HG02870 (cell line): ENCODE measurements around the gene VAMP1.
A peak's percentile ranks its signal among the peaks of the same experiment; 100 is the strongest.
"Not testable (repeated sequence)": the region's sequence is repeated elsewhere in the genome, so short reads cannot be mapped to it uniquely, and the experiment has no call there.

ENCODE experiments used
- ATAC-seq: cut with Tn5 transposase; IDR thresholded peaks from one replicate; pipeline ENCODE4 v1.9.1; 2021; ENCODE audit warnings: mild to moderate bottlenecking, moderate library complexity; ENCODE audit not compliant: unreplicated experiment

The VAMP1 gene

DNA sequence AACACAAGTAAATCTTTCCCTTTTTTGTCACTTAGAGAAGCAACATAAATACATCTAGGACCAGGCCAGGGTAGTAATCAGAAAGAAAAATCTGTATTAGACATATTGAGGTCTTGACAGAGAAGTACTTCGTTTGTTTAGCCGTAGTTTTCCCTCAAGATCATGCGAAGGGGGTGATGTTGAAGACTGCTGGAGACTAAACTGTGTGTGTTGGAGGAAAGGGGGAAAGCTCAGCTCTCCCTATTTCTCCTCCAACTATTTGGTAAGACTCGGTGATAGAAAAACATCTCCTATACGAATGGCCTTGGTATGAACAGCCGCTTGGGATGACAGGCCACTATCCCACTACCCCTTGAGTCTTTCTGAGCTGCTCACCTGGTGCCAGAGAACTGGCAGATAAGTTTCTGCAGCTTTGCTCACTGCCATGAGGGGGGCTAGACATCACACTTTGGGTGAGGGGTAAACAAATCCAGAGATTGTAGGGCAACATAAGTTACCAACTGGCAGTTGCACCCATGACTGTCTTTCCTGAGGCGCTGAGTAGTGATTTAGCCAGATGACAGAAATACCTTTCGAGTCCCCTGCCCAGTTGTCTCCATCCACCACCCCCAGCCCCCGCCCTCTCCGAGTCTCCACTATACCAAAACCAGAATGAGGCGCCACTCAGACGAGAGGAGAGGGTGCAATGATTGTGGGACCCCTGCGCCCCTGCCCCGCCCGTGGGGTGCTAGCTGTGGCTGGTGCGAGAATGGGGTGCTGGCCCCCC is 685 bp downstream of the VAMP1 start:
- no peak for ATAC-seq

DNA sequence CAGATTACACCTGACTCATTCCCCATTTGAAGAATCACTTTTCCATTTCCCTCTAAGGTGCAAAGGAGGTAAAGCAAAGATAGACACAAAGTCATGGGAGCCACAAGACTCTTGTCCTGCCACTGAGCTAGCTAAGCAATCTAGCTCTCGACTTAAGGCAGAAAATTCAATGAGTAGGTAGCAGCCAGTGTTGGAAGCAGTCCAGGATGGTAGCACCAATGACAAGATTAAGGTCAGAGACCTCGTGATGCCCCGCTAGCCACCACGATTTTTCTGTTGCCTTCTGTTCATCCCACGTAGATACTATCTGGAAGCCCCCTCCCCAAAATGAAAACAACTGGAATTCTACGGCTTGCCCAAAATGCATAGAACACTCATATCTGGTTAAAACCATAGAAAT is 1.4 kb downstream of the VAMP1 start:
- no peak for ATAC-seq

DNA sequence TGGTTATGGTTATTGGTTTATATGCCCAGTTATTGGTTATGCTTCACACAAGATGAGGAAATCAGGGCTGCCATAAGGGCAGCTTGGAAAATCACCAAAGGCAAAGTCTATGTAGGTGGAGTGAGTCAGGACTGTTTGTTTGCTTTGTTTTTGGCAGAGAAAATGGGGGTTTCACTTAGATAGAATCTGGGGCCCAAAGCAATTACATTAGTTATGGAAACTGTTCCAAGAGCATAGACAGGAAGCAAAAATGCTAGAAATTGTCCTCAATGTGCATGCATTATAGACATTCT is 2.2 kb downstream of the VAMP1 start:
- ATAC-seq, result no peak

DNA sequence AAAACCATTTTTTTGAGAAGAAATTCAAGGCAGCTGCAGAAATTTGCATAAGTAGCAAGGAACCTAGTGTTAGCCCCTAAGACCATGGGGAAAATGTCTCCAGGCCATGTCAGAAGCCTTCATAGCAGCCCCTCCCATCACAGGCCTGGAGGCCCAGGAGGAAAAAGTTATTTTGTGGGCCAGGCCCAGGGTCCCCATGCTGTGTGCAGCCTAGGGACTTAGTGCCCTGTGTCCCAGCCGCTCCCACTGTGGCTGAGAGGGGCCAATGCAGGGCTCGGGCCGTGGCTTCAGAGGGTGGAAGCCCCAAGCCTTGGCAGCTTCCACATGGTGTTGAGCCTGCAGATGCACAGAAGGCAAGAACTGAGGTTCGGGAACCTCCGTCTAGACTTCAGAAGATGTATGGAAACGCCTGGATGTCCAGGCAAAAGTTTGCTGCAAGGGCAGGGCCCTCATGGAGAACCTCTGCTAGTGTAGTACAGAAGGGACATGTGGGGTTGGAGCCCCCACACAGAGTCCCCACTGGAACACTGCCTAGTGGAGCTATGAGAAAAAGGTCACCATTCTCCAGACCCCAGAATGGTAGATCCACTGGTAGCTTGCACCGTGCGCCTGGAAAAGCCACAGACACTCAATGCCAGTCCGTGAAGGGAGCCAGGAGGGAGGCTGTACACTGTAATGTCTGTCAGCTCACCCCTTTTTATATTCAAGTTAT is 2.8 kb downstream of the VAMP1 start:
- not testable (repeated sequence) for ATAC-seq

DNA sequence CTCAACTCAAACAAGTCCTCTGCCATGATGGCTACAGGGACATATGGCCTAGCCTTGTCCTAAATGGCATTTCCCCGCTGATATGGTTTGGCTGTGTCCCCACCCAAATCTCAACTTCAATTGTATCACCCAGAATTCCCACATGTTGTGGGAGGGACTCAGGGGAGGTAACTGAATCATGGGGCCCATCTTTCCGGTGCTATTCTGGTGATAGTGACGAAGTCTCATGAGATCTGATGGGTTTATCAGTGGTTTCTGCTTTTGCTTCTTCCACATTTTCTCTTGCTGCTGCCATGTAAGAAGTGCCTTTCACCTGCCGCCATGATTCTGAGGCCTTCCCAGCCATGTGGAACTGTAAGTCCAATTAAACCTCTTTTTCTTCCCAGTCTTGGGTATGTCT is 3.7 kb downstream of the VAMP1 start:
- ATAC-seq, result not testable (repeated sequence)

DNA sequence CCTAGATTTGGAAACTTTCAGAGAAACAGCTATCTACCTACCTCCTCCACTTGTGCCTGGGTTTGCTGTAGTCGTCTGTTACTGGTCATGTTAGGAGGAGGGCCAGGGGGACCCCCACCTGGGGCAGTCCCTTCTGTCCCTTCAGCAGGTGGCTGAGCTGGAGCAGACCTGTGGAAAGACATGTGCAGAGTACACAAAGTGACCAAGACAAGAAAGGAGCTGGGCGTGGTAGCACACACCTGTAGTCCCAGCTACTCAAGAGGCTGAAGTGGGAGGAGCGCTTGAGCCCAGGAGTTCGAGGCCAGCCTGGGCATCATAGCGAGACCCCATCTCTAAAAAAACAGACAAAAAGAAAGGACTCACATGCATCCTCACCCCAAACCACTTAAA is 4.3 kb downstream of the VAMP1 start:
- no peak for ATAC-seq

DNA sequence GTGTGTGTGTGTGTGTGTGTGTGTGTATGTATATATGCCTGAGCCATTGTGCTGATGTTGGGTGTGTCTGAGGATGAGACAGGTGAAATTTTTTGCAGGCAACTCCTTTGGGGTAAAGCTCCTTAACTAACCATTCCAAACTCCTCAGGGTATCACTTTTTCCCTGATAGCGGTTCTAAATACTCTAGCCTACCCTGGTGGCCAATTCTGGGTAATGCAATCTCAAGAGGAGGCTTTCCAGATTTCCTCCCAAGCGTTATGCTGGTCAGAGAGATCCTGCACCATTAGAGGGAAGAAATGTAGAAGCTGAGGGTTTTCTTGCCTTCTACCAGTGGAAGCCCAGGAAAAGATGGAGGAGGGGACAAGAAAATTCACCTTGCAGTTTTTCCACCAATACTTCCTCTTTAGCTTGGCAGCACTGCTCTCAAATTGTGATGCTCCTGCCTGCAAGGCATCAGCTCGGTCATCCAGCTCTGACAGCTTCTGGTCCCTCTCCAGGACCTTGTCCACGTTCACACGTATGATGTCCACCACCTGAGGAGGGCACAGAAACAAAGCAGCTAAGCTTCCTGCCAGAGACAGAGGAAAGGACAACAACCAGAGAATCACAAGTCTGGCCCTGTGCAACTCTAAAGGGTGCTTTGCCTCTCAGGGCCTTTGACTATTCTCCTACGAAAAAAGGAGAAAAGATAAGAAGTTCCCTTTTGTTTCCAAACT is 4.9 kb downstream of the VAMP1 start:
- no peak for ATAC-seq

DNA sequence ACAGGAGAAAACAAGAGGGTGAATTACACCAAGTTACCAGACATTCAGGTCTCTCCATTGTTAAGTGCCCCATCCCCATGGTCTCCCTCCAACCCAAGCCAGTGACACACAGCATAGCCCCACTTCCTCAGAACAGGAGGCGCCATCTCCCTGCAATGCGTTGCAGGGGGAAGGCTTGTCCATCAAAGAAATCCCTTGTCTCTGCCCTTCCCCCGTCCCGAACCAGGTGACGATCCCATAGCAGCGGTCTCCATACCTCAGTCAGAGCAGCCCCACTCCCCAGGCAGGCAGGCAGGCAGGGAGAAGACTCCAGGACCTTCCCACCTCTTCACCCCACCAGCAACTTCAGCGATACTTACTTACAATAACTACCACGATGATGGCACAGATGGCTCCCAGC is 5.9 kb downstream of the VAMP1 start:
- ATAC-seq, result no peak

DNA sequence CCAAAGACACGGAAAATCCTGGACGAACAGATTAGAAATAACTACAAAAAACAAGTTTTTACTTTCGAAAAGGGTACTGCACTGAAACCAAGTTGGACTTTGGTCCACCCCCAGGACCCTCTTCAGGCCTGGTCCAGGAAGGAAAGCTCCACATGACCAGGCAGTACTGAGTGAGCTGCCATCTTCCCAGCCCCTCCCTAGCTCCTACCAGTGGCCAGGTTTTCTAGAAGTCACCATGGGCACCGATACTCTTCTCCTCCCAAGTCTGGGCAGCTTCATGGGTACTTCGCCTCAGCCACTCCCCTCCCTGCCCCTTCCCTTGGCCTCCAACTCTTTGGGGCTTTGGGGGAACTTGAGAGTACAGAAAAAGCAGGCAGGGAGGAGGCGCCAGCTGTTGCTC is 6.6 kb downstream of the VAMP1 start:
- ATAC-seq, result no peak

DNA sequence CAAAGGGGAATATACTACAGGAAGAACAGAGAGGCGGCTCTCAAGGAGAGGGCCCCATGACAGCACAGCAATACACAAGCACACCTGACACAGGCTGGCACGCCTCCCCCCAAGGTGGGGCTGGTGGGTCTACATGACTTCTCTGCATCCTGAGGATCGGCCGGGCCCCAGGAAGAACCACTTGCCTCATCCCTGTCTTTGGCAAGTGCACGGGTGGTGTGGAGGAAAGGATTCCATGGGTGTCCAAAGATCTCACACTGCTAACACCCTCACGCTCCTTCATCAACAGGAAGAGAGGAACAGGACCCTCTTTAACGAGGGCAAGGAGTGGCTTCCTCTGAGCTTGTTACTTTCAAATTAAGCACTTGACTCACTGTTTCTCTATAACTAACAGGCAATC is 7.3 kb downstream of the VAMP1 start:
- ATAC-seq, result no peak

DNA sequence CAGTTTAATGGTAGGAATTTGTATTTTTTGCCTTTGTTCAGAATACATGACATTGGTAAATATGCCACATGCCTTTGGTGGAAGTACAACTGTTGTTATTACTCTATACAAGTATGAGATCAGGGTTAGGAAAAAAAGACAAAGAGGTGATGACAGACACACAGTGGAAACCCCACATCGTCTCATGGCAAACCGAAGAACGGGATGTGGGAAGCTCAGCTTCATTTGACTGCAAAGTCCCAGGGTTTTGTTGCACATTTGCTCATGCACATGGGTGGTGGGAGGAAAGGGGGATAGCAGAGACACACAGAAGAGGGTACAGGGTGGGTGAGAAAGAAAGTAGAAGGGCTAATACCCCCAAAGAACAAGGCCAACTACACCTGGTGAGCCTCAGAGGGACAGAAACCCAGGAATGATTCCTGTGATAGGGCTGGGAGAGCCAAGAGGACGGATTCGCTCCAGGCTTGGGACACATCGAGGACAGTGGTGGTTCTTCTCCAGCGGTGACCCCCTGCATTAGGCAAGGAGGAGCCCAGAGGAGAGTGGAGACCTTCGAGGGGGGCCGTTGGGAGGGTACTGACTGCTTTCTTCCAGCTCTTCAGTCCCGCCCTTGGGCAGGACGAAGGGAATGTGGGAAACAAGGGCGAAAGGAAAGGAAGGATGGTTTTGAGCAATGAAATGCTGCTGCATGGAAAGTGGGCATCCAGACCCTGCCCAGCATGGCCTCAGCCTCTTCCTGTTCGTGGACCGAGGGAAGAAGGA is 8.1 kb downstream of the VAMP1 start:
- no peak for ATAC-seq

DNA sequence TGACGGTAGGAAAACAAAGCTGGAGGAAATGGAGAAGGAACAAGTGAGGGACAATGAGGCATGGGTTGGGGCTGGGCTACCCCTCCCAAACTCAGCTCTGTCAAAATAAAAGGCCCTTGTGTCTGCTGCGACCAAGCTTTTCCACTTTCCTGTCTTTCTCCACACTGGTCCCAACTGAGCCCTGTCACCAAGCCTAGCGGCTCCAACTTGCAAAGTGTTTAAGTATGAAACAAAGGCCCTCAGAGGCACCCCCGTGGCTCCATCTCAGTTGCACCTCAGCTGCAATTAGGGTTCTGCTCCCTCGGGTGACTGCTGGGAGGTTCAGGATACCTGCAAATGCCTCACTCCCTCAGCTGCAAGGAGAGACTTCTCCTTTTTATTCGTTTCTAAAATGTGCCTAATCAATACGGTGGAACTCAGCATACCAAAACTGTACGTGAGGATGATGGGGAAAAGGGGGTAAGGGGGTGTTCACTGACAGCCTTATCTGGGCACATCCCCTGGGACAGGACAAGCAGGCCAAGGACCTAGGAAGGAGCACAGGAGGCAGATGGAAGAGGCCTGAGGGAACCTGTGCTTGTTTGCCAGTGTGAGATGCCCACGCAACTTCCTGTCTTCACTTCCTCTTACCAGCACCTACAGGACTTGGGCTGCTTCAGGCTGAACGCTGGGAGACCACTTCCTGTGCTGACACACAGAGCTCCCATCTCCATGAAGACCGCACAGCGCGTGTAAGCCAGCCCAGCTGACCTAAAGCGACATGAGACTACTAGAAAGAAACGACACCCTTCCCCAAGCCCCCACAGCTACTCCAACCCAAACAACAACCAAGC is 8.9 kb downstream of the VAMP1 start:
- peak; percentile 70 for ATAC-seq

DNA sequence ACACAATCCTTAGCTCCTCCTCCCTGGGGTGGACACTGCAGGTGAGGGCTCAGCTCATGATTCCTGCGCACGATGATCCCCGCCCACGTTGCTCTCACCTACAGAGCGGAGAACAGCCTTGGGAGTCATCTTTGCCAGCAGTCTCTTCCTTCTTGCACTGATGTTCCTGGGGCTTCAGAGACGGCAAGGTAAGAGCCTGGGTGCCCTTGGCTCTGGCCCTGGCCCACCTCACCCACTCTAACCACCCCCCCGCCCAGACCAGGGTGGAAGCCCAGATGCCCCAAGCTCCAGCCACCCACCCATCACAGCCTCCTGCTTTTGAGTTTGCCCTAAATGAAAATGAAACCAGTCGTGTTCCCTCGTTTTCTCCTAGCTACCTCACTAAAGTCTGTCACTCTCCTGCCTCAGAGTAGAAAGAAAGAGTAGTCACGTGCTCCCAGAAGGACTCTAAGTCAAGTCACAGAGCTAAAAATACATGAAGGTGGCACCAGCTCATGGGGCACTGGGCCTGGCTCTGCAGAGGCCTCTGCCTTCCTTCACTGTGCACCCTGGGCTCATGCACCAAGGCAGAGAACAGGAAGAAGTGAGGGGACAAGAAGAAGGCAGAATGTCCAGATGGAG is 9.6 kb downstream of the VAMP1 start:
- no peak for ATAC-seq

DNA sequence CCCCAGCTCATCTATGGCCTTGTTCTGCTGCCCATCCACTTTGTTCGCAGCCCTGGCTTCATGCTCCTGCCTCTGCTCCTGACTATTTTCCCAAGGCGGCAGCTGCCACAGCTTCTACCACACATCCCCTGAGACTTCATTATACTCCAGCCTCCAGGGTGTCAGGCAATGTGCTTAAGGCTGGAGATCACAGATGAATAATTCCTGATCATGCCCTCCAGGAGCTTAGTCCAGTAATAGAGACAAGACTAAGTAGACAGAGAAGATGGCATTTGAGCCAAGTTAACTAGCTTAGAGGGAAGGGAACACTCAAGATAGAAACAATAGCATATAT is 11.5 kb downstream of the VAMP1 start:
- no peak for ATAC-seq

DNA sequence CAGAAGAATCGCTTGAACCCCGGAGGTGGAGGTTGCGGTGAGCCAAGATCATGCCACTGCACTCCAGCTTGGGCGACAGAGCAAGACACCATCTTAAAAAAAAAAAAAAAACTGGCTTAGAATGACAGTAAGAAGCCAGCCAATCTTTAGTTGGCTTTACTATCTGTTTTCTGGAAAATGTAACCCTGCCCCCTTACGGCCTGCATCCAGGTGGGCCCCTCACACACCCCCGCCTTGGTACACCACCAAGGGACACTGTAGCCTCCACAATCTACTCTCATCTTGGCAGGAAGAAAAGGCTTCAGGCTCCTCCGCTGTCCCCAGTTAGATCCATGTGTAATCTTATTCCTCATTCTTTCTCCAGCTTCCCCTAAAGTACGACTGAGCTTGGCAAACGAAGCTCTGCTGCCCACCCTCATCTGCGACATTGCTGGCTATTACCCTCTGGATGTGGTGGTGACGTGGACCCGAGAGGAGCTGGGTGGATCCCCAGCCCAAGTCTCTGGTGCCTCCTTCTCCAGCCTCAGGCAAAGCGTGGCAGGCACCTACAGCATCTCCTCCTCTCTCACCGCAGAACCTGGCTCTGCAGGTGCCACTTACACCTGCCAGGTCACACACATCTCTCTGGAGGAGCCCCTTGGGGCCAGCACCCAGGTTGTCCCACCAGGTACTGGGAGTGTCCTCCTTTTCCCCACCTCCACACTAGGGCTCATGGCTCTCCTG is 12.0 kb downstream of the VAMP1 start:
- ATAC-seq, result no peak

DNA sequence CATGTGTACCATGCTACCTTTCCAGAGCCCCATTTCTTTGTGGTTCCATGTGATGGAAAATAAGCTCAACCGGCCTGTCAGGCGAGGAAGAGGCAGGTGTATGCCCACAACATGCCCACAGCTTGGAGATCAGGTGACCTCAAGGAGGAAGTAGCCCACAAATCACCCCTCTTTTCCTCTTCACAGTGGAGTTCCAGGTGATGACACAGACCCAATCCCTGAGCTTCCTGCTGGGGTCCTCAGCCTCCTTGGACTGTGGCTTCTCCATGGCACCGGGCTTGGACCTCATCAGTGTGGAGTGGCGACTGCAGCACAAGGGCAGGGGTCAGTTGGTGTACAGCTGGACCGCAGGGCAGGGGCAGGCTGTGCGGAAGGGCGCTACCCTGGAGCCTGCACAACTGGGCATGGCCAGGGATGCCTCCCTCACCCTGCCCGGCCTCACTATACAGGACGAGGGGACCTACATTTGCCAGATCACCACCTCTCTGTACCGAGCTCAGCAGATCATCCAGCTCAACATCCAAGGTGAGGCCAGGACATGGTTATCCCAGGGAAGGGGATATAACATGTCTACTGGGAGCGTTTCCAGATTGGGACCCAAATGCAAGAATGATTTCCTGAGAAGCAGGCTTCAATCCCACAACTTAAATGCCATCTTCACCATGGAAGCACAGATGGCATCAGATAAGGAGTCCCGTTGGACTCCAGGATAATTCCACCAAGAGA is 13.1 kb downstream of the VAMP1 start:
- no peak for ATAC-seq

DNA sequence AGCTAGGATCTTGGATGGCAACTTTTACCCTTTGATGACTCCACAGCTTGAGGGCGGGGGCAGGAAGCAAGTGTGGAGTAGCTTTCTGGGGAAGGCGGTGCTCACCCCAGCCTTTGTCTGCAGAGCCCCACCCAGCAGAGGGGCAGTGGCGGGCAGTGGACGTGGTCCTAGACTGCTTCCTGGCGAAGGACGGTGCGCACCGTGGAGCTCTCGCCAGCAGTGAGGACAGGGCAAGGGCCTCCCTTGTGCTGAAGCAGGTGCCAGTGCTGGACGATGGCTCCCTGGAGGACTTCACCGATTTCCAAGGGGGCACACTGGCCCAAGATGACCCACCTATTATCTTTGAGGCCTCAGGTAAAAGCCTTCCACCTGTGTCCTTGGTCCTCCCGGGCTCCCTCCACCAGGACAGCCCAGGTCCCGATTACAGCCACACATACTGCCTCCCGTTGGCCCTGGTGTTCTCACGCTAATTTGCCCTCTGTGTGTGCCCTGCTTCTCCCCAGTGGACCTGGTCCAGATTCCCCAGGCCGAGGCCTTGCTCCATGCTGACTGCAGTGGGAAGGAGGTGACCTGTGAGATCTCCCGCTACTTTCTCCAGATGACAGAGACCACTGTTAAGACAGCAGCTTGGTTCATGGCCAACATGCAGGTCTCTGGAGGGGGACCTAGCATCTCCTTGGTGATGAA is 17.4 kb downstream of the VAMP1 start:
- ATAC-seq, result no peak

DNA sequence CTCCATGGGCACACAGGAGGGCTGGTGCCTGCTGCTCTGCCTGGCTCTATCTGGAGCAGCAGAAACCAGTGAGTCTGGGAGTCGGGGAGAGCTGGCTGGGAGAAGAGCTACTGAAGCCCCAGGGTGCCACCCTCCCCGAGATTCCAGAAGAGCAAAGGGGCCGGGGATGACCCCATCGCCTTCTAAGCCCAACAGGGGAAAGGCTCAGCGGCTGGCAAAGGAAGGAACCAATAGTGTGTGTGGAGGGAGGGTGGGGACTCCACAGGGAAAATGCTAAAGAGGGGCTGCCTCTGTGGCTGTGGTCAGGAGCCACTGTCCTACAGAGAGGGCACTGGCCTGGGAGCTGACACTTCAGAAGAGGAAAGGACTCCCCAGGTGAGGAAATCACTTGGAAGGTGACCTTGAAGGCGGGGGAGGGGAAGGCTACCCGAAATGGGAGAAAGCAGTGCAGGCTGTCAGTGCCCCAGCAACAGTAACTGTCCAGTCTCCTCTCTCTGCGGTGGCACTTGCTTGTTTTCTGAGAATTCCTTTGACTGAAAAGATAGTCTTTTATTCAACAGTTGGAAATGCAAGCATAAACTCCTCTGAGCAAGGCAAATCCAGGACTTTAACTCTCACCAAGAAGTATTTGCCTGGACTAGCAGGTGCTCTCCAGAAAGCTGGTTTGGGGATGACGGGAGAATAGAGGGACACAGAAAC is 18.1 kb downstream of the VAMP1 start:
- no peak for ATAC-seq
